Hepatocyte (in vitro differentiated cells): ENCODE data around the gene ITK. TPM values are rescaled to one million over a fixed set of nuclear protein-coding genes. Genes with fewer than 3 reads are reported as not detected.

Experiments used
- DNase-seq: peaks from one replicate; pipeline ENCODE4 v3.0.0-alpha.2; 2016; ENCODE audit warnings: low spot score
- H2AFZ ChIP-seq: fragments of 200-600 bp; sonication (generic); 2 replicates; pipeline ENCODE4 v1.6.0; 2016; ENCODE audit warnings: antibody characterized with exemption, mild to moderate bottlenecking
- H3K27ac ChIP-seq: fragments of 200-600 bp; sonication (generic); 2 replicates; pipeline ENCODE4 v1.5.1; 2016; ENCODE audit warnings: mild to moderate bottlenecking
- H3K27me3 ChIP-seq: fragments of 200-600 bp; sonication (generic); 2 replicates; pipeline ENCODE4 v1.6.1; 2016
- H3K36me3 ChIP-seq: fragments of 200-600 bp; sonication (generic); replicated peaks from 2 replicates; pipeline ENCODE4 v1.5.1; 2016; ENCODE audit warnings: low read depth; ENCODE audit not compliant: insufficient read depth
- H3K4me1 ChIP-seq: fragments of 200-600 bp; sonication (generic); 2 replicates; pipeline ENCODE4 v1.5.1; 2016; ENCODE audit warnings: mild to moderate bottlenecking, moderate library complexity; ENCODE audit not compliant: insufficient read depth
- H3K4me2 ChIP-seq: fragments of 200-600 bp; sonication (generic); 2 replicates; pipeline ENCODE4 v1.6.0; 2016
- H3K4me3 ChIP-seq: fragments of 200-600 bp; sonication (generic); 2 replicates; pipeline ENCODE4 v1.5.1; 2016; ENCODE audit warnings: mild to moderate bottlenecking
- H3K79me2 ChIP-seq: fragments of 200-600 bp; sonication (generic); 2 replicates; pipeline ENCODE4 v1.6.0; 2017; ENCODE audit warnings: mild to moderate bottlenecking
- H3K9me2 ChIP-seq: fragments of 200-600 bp; sonication (generic); replicated peaks from 2 replicates; pipeline ENCODE4 v1.6.0; 2017; ENCODE audit warnings: mild to moderate bottlenecking; ENCODE audit not compliant: insufficient read depth
- H3K9me3 ChIP-seq: fragments of 200-600 bp; sonication (generic); 2 replicates; pipeline ENCODE4 v1.5.1; 2016; ENCODE audit warnings: low read depth, mild to moderate bottlenecking
- H4K20me1 ChIP-seq: fragments of 200-600 bp; sonication (generic); 2 replicates; pipeline ENCODE4 v1.6.0; 2016; ENCODE audit warnings: mild to moderate bottlenecking; ENCODE audit not compliant: insufficient read depth, poor library complexity, severe bottlenecking
- EZH2 ChIP-seq: fragments of 200-600 bp; sonication (generic); IDR thresholded peaks from 2 replicates; pipeline ENCODE4 v1.6.1; 2016; ENCODE audit warnings: antibody characterized with exemption, mild to moderate bottlenecking, borderline replicate concordance
- EZH2phosphoT487 ChIP-seq: fragments of 200-600 bp; sonication (generic); IDR thresholded peaks from one replicate; pipeline ENCODE4 v1.6.1; 2018; ENCODE audit warnings: antibody characterized with exemption, mild to moderate bottlenecking, low read depth, moderate library complexity; ENCODE audit not compliant: unreplicated experiment, severe bottlenecking
- WGBS: methylation state at CpG from one replicate; pipeline ENCODE4 v1.1.6; 2016; ENCODE audit warnings: low lambda C conversion rate; ENCODE audit errors: missing lambda C conversion rate; 5-methylcytosine and 5-hydroxymethylcytosine counted together
- polyA plus RNA-seq: library from polyadenylated mRNA; unstranded; fragments of >200 nt; fragmentation: Nextera tagmentation; extraction: Ambion mirVana; gene quantifications from 2 replicates; pipeline ENCODE4 v1.2.1, GENCODE V29; 2016
- total RNA-seq: library from RNA; depleted of rRNA; stranded (reverse); fragments of >200 nt; gene quantifications from 2 replicates; pipeline ENCODE4 v1.2.3, GENCODE V29; 2014
- TF ChIP-seq, protein P1 (sequence below): fragments of 200-600 bp; sonication (generic); IDR thresholded peaks from 2 replicates; pipeline ENCODE4 v1.5.1; 2016; ENCODE audit warnings: antibody characterized with exemption, mild to moderate bottlenecking; ENCODE audit not compliant: poor library complexity

ITK gene
- total and polyA plus RNA-seq, 2 experiments from 2014 or later = 0.18 to 0.20 TPM

- Histone ChIP-seq H3K27me3 (no peaks in the 10 kb centered on the region), H3K27ac (no peak overlapping the region), H3K4me1 (no peaks in the 10 kb centered on the region), H3K4me3 (no peak overlapping the region), H3K4me2 (no peak overlapping the region), H3K79me2 (no peaks in the 10 kb centered on the region), H3K36me3 (no peaks in the 10 kb centered on the region), H3K9me2 (no peaks in the 10 kb centered on the region), H4K20me1 (no peaks in the 10 kb centered on the region), H3K9me3 (no peaks in the 10 kb centered on the region), H2AFZ (no peak overlapping the region)
- 47% methylated on average over 4 of the region's 4 CpGs for WGBS
- TF ChIP-seq, protein P1, sequence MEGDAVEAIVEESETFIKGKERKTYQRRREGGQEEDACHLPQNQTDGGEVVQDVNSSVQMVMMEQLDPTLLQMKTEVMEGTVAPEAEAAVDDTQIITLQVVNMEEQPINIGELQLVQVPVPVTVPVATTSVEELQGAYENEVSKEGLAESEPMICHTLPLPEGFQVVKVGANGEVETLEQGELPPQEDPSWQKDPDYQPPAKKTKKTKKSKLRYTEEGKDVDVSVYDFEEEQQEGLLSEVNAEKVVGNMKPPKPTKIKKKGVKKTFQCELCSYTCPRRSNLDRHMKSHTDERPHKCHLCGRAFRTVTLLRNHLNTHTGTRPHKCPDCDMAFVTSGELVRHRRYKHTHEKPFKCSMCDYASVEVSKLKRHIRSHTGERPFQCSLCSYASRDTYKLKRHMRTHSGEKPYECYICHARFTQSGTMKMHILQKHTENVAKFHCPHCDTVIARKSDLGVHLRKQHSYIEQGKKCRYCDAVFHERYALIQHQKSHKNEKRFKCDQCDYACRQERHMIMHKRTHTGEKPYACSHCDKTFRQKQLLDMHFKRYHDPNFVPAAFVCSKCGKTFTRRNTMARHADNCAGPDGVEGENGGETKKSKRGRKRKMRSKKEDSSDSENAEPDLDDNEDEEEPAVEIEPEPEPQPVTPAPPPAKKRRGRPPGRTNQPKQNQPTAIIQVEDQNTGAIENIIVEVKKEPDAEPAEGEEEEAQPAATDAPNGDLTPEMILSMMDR = no peak
- TF ChIP-seq EZH2 (no peak), EZH2phosphoT487 (no peak)
- peak; percentile 34 for DNase-seq
Measured at GRCh38 chr5:157245476-157245875, 64.8 kb downstream of the ITK start.

GRCh38 chr5:157245886-157246285, 65.2 kb downstream of the ITK start:
- no peaks in the 10 kb centered on the region for H3K36me3 ChIP-seq
- H3K4me2 ChIP-seq = no peak overlapping the region
- no peaks in the 10 kb centered on the region for H3K27me3 ChIP-seq
- H3K27ac ChIP-seq = no peak overlapping the region
- no peaks in the 10 kb centered on the region for H3K79me2 ChIP-seq
- WGBS = 80% methylated on average over 4 of the region's 4 CpGs
- no peak overlapping the region for H3K4me3 ChIP-seq
- DNase-seq = no peak
- H2AFZ ChIP-seq = no peak overlapping the region
- H3K9me3 ChIP-seq = no peaks in the 10 kb centered on the region
- H3K4me1 ChIP-seq = no peaks in the 10 kb centered on the region
- TF ChIP-seq EZH2phosphoT487 = no peak
- no peak for TF ChIP-seq EZH2
- TF ChIP-seq, protein P1 = no peak
- H4K20me1 ChIP-seq = no peaks in the 10 kb centered on the region
- H3K9me2 ChIP-seq = no peaks in the 10 kb centered on the region

DNA sequence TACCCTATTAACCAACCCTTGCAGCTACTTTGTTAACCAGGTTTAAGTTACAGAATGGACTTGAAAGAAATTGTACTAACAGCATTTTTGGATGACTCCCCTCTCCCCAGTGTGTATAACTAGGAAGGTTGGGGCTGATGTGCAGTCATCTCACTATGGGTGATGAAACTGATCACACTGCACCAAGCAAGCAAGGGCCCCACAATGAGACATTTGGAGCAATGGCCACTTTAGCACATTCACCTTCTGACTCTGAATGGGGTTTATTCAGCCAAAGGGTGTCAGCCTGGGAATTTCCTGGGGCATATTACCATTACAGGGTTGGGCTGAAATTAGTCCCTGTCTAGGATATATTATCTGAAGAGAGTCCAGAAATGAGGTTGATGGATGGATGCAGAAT, 66.6 kb downstream of the ITK start:
- H3K4me1 ChIP-seq = no peaks in the 10 kb centered on the region
- TF ChIP-seq EZH2 (no peak), EZH2phosphoT487 (no peak)
- TF ChIP-seq, protein P1 = no peak
- DNase-seq = no peak
- H3K4me3 ChIP-seq = no peak overlapping the region
- no peak overlapping the region for H3K4me2 ChIP-seq
- H3K27me3 ChIP-seq = no peaks in the 10 kb centered on the region
- no peaks in the 10 kb centered on the region for H3K36me3 ChIP-seq
- H3K9me3 ChIP-seq = no peaks in the 10 kb centered on the region
- H2AFZ ChIP-seq = no peak overlapping the region
- no peaks in the 10 kb centered on the region for H4K20me1 ChIP-seq
- no peak overlapping the region for H3K27ac ChIP-seq
- H3K79me2 ChIP-seq = no peaks in the 10 kb centered on the region
- no peaks in the 10 kb centered on the region for H3K9me2 ChIP-seq
